Lower leg skin (tissue), 3 donors: ENCODE measurements around the gene TIMP1.

ENCODE experiments used
- CTCF ChIP-seq, 3 donors: fragments of 450-650 bp; IDR thresholded peaks; one replicate each; pipeline ENCODE4 v1.5.1; 2016; ENCODE audit warnings: antibody characterized with exemption in 3 of 3, mild to moderate bottlenecking in 3 of 3, moderate library complexity in 2 of 3
- POLR2A ChIP-seq, 2 donors: fragments of 450-650 bp; IDR thresholded peaks; one replicate each; pipeline ENCODE4 v1.6.1; 2016 to 2017; ENCODE audit warnings: antibody characterized with exemption in 2 of 2, mild to moderate bottlenecking in 1 of 2, moderate library complexity in 1 of 2

GRCh38 chrX:47620303-47620685 is 38.1 kb downstream of the TIMP1 start:
- TF ChIP-seq CTCF (IDR thresholded peaks at IDR 0.05) (no peak), POLR2A (IDR thresholded peaks at IDR 0.05) (no peak)
